Natural killer cell (primary cell): ENCODE measurements around the gene N4BP2L2. TPM values are rescaled to one million over a fixed set of nuclear protein-coding genes. Genes with fewer than 3 reads are reported as not detected.

Source experiments
- ATAC-seq, 3 donors: fragments of 150-1000 bp in 2 of 3; fragments of 200-7000 bp in 1 of 3; cut with Tn5 transposase; 1 replicate in 1 of 3; 2 replicates in 2 of 3; pipeline ENCODE4 v1.10.0; 2021; ENCODE audit warnings: mild to moderate bottlenecking in 2 of 3, moderate library complexity in 2 of 3
- DNase-seq, 2 donors: peaks; one replicate each; pipeline versions ENCODE4 v3.0.0 to v3.0.0-alpha.2; 2013 to 2021; ENCODE audit warnings: mixed read lengths in 1 of 2
- H3K27ac ChIP-seq: one replicate; pipeline ENCODE4 v1.5.1; 2013; ENCODE audit warnings: mild to moderate bottlenecking, low read length
- H3K27me3 ChIP-seq: one replicate; pipeline ENCODE4 v1.6.1; 2013; ENCODE audit warnings: low read length; ENCODE audit not compliant: control insufficient read depth, insufficient read depth
- H3K36me3 ChIP-seq: one replicate; pipeline ENCODE4 v1.6.1; 2013; ENCODE audit warnings: low read length; ENCODE audit not compliant: control insufficient read depth, insufficient read depth
- H3K4me1 ChIP-seq: one replicate; pipeline ENCODE4 v1.6.1; 2013; ENCODE audit warnings: low read length; ENCODE audit not compliant: control insufficient read depth, insufficient read depth
- H3K4me3 ChIP-seq: one replicate; pipeline ENCODE4 v1.5.1; 2013; ENCODE audit warnings: low read length
- H3K9me3 ChIP-seq: one replicate; pipeline ENCODE4 v1.6.1; 2013; ENCODE audit warnings: low read length; ENCODE audit not compliant: control insufficient read depth, insufficient read depth
- H3K27ac Mint-ChIP-seq, 2 donors: one replicate each; pipeline ENCODE4 v1.8.0; 2022; ENCODE audit warnings: mild to moderate bottlenecking in 2 of 2, mixed read lengths in 2 of 2, moderate library complexity in 1 of 2
- H3K27me3 Mint-ChIP-seq, 2 donors: one replicate each; pipeline ENCODE4 v1.8.0; 2022; ENCODE audit warnings: low read depth in 2 of 2, mixed read lengths in 2 of 2
- H3K36me3 Mint-ChIP-seq: one replicate; pipeline ENCODE4 v1.8.0; 2022; ENCODE audit warnings: mixed read lengths
- H3K4me1 Mint-ChIP-seq, 2 donors: one replicate each; pipeline ENCODE4 v1.8.0; 2022; ENCODE audit warnings: mixed read lengths in 2 of 2
- H3K4me3 Mint-ChIP-seq: one replicate; pipeline ENCODE4 v1.8.0; 2022; ENCODE audit warnings: mild to moderate bottlenecking, moderate library complexity, mixed read lengths
- H3K9me3 Mint-ChIP-seq, 2 donors: one replicate each; pipeline ENCODE4 v1.8.0; 2022; ENCODE audit warnings: mixed read lengths in 2 of 2
- CTCF ChIP-seq: fragments of 200-600 bp; IDR thresholded peaks from one replicate; pipeline ENCODE4 v1.8.0; 2022; ENCODE audit warnings: antibody characterized with exemption
- WGBS: methylation state at CpG from one replicate; pipeline ENCODE4 v1.1.7; 2013; ENCODE audit warnings: missing lambda C conversion rate; ENCODE audit not compliant: insufficient coverage; 5-methylcytosine and 5-hydroxymethylcytosine counted together
- intact Hi-C: fragments of 100-400 bp; cut with micrococcal nuclease; formaldehyde crosslinking; loops from one replicate; pipeline ENCODE4 v1.14.2; 2022
- total RNA-seq, 4 donors: library from RNA; stranded (reverse); fragments of 120-200 nt in 1 of 4; gene quantifications; one replicate each; pipeline versions ENCODE4 v1.2.3 to v1.2.4, GENCODE V29; 2013 to 2022

N4BP2L2 gene
- total RNA-seq, 3 donors from 2014 or later (not counting 1 experiment from before 2014, with no cell fraction given), result 195 to 247 (median 221) TPM

GRCh38 chr13:32555613-32556012, 17.0 kb upstream of the N4BP2L2 start:
- TF ChIP-seq CTCF, result no peak
- Mint-ChIP-seq H3K36me3 (no peaks in the 10 kb centered on the region), H3K27ac (no peak overlapping the region), H3K4me3 (no peak overlapping the region), H3K27me3 (peaks cover 4 to 10% of the 10 kb centered on the region in 2 donors), H3K4me1 (no peaks in the 10 kb centered on the region), H3K9me3 (no peaks in the 10 kb centered on the region)
- ATAC-seq (no peak), DNase-seq (no peak)
- intact Hi-C loops, result no loop called here
- Histone ChIP-seq H3K36me3 (no peaks in the 10 kb centered on the region), H3K27me3 (no peaks in the 10 kb centered on the region), H3K4me3 (no peak overlapping the region), H3K9me3 (no peaks in the 10 kb centered on the region), H3K4me1 (no peaks in the 10 kb centered on the region), H3K27ac (no peak overlapping the region)
- no CpG with 5 or more reads among the region's 2 CpGs for WGBS

- no peaks in the 10 kb centered on the region for H3K36me3 ChIP-seq
- no peak for ATAC-seq
- 94% methylated on average over 1 of the region's 1 CpG for WGBS
- H3K27ac ChIP-seq, result no peak overlapping the region
- H3K4me3 Mint-ChIP-seq, result no peak overlapping the region
- intact Hi-C loops, result no loop called here
- H3K4me1 ChIP-seq, result no peaks in the 10 kb centered on the region
- H3K27me3 Mint-ChIP-seq, result peaks cover 0 to 7% of the 10 kb centered on the region in 2 donors
- no peak for DNase-seq
- no peak overlapping the region for H3K4me3 ChIP-seq
- H3K27ac Mint-ChIP-seq, result no peak overlapping the region
- no peaks in the 10 kb centered on the region for H3K27me3 ChIP-seq
- no peaks in the 10 kb centered on the region for H3K4me1 Mint-ChIP-seq
- H3K36me3 Mint-ChIP-seq, result no peaks in the 10 kb centered on the region
- H3K9me3 Mint-ChIP-seq, result no peaks in the 10 kb centered on the region
- no peak for TF ChIP-seq CTCF
- no peaks in the 10 kb centered on the region for H3K9me3 ChIP-seq
Measured at GRCh38 chr13:32553720-32554119, 15.1 kb upstream of the N4BP2L2 start.

GRCh38 chr13:32549788-32550187, 11.2 kb upstream of the N4BP2L2 start:
- Mint-ChIP-seq H3K9me3 (no peaks in the 10 kb centered on the region), H3K4me1 (no peaks in the 10 kb centered on the region), H3K27me3 (peaks cover 7 to 14% of the 10 kb centered on the region in 2 donors), H3K4me3 (no peak overlapping the region), H3K27ac (no peak overlapping the region), H3K36me3 (no peaks in the 10 kb centered on the region)
- 96% methylated on average over 3 of the region's 3 CpGs for WGBS
- ATAC-seq, result no peak
- H3K27me3 ChIP-seq, result no peaks in the 10 kb centered on the region
- intact Hi-C loops, result no loop called here
- H3K4me3 ChIP-seq, result no peak overlapping the region
- TF ChIP-seq CTCF, result no peak
- H3K4me1 ChIP-seq, result no peaks in the 10 kb centered on the region
- no peaks in the 10 kb centered on the region for H3K9me3 ChIP-seq
- H3K36me3 ChIP-seq, result no peaks in the 10 kb centered on the region
- H3K27ac ChIP-seq, result no peak overlapping the region
- DNase-seq, result no peak

GRCh38 chr13:32548837-32549236, 10.2 kb upstream of the N4BP2L2 start:
- intact Hi-C loops, result no loop called here
- H3K27ac ChIP-seq, result no peak overlapping the region
- no CpG with 5 or more reads among the region's 2 CpGs for WGBS

More at GRCh38 chr13:32548837-32549236, 10.2 kb upstream of the N4BP2L2 start:
- Mint-ChIP-seq H3K27ac (no peak overlapping the region), H3K4me1 (no peaks in the 10 kb centered on the region), H3K9me3 (no peaks in the 10 kb centered on the region), H3K4me3 (no peak overlapping the region), H3K27me3 (peaks cover 7 to 14% of the 10 kb centered on the region in 2 donors), H3K36me3 (no peaks in the 10 kb centered on the region)
- no peaks in the 10 kb centered on the region for H3K27me3 ChIP-seq
- H3K4me3 ChIP-seq, result no peak overlapping the region
- no peaks in the 10 kb centered on the region for H3K36me3 ChIP-seq
- H3K9me3 ChIP-seq, result no peaks in the 10 kb centered on the region
- ATAC-seq (no peak), DNase-seq (no peak)
- no peaks in the 10 kb centered on the region for H3K4me1 ChIP-seq
- TF ChIP-seq CTCF, result no peak
